ENCODE measurements around the gene ADAMTS2.

Gene ADAMTS2

DNA sequence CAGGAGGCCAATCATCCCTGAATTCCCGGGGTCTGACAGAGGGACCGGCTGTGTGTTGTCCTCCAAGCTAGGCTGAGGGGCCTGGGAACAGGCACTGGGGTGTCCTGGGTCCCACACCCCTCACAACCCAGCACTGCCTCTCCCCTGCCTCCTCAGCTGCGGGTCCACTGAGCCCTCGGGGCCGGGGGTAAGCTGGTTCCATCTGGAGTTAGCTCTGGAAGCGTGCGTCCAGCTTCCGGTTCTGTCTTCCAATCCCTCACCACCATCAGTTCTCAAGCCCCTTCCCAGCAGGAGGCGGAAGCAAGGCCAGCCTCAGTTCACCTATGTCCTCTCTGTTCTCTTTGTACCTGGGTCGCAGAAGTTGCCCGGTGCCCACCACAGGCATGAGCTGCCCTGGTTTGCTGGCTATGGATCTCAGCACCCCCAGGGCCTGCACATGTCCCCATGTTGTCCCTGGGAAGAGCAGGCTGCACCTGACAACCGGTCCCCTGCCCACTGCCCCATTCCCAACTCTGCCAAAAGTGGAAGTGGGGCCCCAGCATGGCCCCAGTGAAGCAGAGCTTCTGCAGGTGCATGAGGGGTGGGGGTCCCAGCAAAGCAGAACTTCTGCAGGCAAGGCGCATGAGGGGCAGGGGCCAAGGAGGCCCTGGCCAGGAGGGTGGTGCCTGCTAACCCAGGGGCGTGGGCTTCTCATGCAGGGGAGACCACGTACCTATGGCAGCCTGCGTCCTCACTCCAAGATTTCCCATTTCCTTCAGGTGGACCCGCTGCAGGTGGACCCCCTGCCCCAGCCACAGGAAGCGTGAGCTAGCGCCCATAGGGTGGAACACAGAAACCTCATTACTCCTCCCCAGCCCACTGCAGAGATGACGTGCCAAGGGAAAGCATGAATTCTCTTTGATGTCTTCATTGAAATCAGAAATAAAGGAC lies 173.2 kb downstream of the ADAMTS2 start:
- Mint-ChIP-seq H3K9me3 (peaks cover 5% of the 10 kb centered on the region), H3K4me3 (no peak overlapping the region), H3K27ac (no peak overlapping the region), H3K27me3 (ENCODE audit: low read depth) (no peaks in the 10 kb centered on the region), H3K36me3 (ENCODE audit: low read depth) (no peaks in the 10 kb centered on the region), H3K4me1 (ENCODE audit: low read depth) (peaks cover 3% of the 10 kb centered on the region)

DNA sequence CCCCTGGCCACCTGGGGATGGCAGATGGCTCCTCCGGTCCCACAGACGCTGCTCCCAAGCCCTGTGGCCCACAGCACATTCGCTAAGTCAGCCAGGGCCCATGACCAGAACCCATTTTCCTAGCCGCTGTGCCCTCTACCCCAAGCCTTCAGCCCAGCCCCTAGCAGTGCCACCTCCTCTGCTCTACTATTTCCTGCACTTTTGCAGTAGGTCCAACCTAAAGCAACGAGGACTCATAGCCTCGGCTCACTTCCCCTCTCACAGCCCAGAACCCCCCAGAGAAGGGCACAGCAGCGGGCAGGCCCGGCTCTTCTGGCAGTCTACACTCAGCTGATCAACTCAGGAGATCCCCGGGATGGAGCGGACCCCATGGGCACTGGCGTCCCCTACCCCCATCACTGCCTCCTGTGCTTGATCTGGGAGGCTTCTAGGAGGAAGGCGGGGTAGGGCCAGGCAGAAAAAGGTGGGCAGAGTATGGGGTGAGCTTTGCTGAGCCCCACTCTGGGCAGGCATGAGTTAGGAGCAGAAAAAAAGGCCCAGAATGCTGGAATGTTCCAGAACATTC lies 173.9 kb downstream of the ADAMTS2 start:
- no peaks in the 10 kb centered on the region for H3K36me3 Mint-ChIP-seq (ENCODE audit: low read depth)
- no peak overlapping the region for H3K4me3 Mint-ChIP-seq
- peaks cover 5% of the 10 kb centered on the region for H3K9me3 Mint-ChIP-seq
- peaks cover 3% of the 10 kb centered on the region for H3K4me1 Mint-ChIP-seq (ENCODE audit: low read depth)
- H3K27me3 Mint-ChIP-seq (ENCODE audit: low read depth) = no peaks in the 10 kb centered on the region
- H3K27ac Mint-ChIP-seq = no peak overlapping the region

DNA sequence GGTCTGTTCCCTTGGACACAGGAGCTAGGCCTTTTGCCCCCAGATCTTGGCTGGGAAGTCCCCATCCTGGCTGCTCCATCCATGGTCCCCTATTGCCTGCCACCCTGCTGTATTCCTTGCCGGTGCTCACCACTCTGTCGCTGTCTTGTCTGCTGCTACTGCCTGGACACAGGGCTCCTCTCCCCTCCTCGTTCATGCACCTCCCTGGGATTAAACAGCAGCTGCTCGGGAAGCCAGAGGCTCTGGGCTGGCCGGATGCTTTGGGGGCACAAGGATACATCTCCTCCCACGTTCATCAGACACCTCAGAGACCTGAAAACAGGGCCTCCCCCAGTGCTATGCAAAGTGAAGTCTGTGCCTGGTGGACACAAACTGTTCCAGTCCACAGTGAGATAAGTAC lies 174.7 kb downstream of the ADAMTS2 start:
- Mint-ChIP-seq H3K27ac (no peak overlapping the region), H3K4me3 (no peak overlapping the region), H3K4me1 (ENCODE audit: low read depth) (peaks cover 3% of the 10 kb centered on the region), H3K9me3 (peaks cover 5% of the 10 kb centered on the region), H3K36me3 (ENCODE audit: low read depth) (no peaks in the 10 kb centered on the region), H3K27me3 (ENCODE audit: low read depth) (no peaks in the 10 kb centered on the region)

DNA sequence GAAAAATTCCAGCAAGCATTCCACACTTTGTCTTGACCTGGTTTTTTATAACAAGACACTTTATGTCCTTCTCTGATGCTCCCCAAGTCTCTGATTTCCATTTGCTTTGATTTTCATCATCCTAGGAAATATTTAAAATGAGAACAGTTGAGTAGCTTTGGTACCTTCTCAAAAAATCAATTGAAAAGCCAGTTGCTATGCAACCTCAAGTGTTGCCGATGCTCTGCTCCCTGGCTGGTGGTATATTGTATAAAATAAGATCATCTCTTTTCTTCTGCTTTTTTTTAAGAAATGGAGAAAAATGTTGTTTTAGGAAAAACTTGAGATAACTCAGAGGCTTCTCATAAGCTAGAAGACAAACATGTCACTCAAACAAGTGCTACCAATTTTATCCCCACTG lies 175.4 kb downstream of the ADAMTS2 start:
- Mint-ChIP-seq H3K4me1 (ENCODE audit: low read depth) (peaks cover 3% of the 10 kb centered on the region), H3K27me3 (ENCODE audit: low read depth) (no peaks in the 10 kb centered on the region), H3K27ac (no peak overlapping the region), H3K36me3 (ENCODE audit: low read depth) (no peaks in the 10 kb centered on the region), H3K4me3 (no peak overlapping the region), H3K9me3 (peaks cover 5% of the 10 kb centered on the region)

DNA sequence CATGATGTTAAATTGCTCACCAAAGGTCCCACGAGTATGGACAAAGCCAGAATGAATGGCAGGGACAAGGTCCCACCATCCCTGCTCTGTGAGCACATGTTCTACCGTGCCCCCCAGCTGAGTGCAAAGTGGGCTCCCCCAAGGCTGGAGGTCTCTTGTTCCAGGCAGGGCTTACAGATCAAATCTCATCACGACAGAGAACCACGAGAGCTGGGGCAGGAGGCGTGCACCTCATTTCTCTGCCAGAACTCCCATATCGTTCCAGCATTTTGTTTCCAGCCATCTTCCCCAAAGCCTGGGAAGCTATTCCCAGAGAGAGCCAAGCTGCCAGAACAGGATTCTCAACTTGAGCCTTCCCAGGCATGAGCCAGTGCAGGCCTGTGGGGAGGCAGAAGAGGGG lies 176.6 kb downstream of the ADAMTS2 start:
- no peak overlapping the region for H3K27ac Mint-ChIP-seq
- H3K27me3 Mint-ChIP-seq (ENCODE audit: low read depth) = no peaks in the 10 kb centered on the region
- no peak overlapping the region for H3K4me3 Mint-ChIP-seq
- H3K4me1 Mint-ChIP-seq (ENCODE audit: low read depth) = peaks cover 3% of the 10 kb centered on the region
- H3K36me3 Mint-ChIP-seq (ENCODE audit: low read depth) = no peaks in the 10 kb centered on the region
- H3K9me3 Mint-ChIP-seq = peaks cover 5% of the 10 kb centered on the region

GRCh38 chr5:179167871-179168451 lies 177.3 kb downstream of the ADAMTS2 start:
- H3K27ac Mint-ChIP-seq = no peak overlapping the region
- peaks cover 3% of the 10 kb centered on the region for H3K4me1 Mint-ChIP-seq (ENCODE audit: low read depth)
- peaks cover 5% of the 10 kb centered on the region for H3K9me3 Mint-ChIP-seq
- no peaks in the 10 kb centered on the region for H3K36me3 Mint-ChIP-seq (ENCODE audit: low read depth)
- no peak overlapping the region for H3K4me3 Mint-ChIP-seq
- no peaks in the 10 kb centered on the region for H3K27me3 Mint-ChIP-seq (ENCODE audit: low read depth)

- Mint-ChIP-seq H3K27ac (no peak overlapping the region), H3K4me3 (no peak overlapping the region), H3K4me1 (ENCODE audit: low read depth) (peaks cover 3% of the 10 kb centered on the region), H3K9me3 (peaks cover 5% of the 10 kb centered on the region), H3K36me3 (ENCODE audit: low read depth) (no peaks in the 10 kb centered on the region), H3K27me3 (ENCODE audit: low read depth) (no peaks in the 10 kb centered on the region)
Measured at GRCh38 chr5:179166886-179167841, 178.1 kb downstream of the ADAMTS2 start.

DNA sequence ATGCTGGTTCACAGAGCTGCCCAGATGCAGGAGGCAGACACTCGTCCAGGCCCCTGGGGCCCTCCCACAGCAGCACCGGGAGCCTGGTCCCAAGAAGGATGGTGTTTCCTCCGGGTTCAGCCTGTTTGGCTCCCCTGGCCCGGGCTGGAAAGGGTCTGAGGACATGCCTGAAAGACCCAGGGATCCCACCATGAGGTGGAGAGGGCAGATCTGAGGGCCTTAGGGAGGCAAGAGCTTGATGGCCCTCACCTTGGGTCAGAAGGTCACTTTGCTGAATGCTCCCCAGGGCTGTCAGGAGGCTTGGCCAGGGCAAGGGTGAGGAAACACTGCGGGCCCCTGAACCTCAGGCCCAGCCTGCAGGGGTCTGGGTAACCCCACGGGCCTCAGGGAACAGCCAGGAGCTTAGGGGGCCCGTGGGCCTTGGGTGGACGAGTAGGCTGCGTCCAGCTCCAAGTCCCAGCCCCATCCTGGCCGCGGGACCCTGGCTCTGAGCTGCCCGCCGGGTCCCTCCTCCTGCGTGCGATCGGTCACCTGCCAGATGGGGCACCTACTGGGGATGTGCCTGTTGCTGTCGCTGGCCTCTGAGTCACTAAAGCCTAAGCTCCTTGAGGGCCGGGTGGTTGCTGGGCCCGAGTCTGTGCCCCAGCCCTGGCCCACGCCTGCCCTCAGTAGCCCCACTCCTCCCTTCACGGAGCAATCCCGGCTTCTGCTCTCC lies 178.9 kb downstream of the ADAMTS2 start:
- Mint-ChIP-seq H3K27me3 (ENCODE audit: low read depth) (no peaks in the 10 kb centered on the region), H3K4me3 (no peak overlapping the region), H3K36me3 (ENCODE audit: low read depth) (no peaks in the 10 kb centered on the region), H3K9me3 (peaks cover 5% of the 10 kb centered on the region), H3K27ac (no peak overlapping the region), H3K4me1 (ENCODE audit: low read depth) (peaks cover 3% of the 10 kb centered on the region)

DNA sequence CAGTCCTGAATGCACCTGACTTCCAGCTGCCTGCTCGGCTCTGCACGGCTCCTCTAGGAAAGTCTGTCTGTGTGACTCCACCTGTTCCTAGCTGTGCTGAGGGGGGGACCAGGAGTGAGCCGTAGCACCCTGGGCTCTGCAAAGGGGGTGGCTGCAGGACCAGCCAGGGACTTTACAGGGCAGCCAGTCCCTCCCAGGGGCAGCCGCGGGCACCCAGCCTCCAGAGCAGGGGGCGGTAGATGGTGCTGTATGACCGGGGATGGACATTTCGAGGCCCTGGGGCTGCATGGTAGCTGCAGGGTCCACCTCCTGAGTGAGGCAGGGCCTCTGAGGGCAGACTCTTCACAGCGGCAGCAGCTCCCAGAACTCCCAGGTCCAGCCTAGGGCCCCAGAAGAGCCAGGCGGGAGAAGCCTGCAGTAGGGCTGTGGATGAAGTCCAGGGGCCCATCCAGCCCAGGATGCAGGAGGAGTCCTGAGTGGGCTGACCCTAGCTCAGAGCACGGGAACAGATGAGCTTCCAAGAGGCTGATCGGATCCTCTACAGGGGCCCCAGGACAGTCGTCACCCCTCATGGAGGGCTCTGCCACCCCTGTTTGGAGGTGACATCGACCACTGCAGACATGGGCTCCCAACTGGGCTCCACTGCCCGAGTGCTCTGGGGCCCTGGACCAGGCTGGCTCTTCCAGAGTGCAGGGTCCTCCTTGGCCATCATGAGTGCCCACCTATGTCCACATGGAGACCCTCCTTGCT lies 179.7 kb downstream of the ADAMTS2 start:
- no peaks in the 10 kb centered on the region for H3K27me3 Mint-ChIP-seq (ENCODE audit: low read depth)
- H3K36me3 Mint-ChIP-seq (ENCODE audit: low read depth) = no peaks in the 10 kb centered on the region
- no peak overlapping the region for H3K27ac Mint-ChIP-seq
- H3K9me3 Mint-ChIP-seq = peaks cover 12% of the 10 kb centered on the region
- H3K4me3 Mint-ChIP-seq = no peak overlapping the region
- H3K4me1 Mint-ChIP-seq (ENCODE audit: low read depth) = peaks cover 3% of the 10 kb centered on the region

DNA sequence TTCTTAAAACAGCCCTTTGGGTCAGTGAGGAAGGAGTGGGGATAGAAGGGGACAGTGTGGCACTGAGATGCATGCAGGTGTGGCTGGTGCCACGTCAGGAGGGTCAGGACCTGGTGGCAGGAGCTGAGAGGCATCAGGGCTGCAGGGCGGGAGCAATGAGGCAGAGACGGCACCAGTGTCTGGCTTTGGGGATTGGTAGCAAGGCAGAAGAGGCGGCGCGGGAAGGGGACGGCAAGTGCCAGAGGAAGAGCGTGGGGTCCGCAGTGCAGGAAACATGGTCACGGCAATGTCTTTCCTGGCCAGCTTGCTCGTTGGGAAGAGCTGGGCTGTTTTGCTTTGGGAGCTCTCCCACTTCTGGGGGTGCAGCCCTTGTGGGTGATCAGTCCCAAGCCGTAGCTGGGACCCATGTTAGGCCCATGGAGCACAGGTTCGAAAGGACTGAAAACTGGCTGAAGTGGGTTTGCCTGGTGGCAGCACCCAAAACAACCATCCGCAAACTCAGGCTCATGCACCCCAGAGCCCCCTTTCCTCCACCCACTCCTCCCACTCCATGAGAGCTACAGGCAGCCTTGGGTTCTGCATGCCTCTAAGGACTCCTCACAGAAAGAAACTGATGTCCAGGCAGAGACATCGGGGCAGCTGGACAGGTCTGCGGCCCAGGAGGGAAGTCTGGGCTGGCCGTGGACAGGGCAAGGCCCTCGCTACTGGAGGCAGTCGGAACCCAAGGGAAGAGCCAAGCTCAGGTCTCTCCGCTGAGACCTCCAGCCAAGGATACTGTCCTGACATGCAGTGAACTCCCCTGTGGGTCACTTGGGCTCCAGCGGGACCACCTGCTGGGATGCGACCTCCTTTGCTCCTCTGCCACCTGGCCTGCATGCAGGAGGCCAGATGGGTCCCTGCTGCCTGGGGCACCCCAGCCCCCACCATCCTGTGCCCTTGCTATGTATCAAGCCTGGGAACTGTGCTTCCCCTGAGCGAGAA lies 180.6 kb downstream of the ADAMTS2 start:
- Mint-ChIP-seq H3K4me3 (no peak overlapping the region), H3K27ac (no peak overlapping the region), H3K9me3 (peaks cover 11% of the 10 kb centered on the region), H3K27me3 (ENCODE audit: low read depth) (no peaks in the 10 kb centered on the region), H3K36me3 (ENCODE audit: low read depth) (no peaks in the 10 kb centered on the region), H3K4me1 (ENCODE audit: low read depth) (peaks cover 3% of the 10 kb centered on the region)

DNA sequence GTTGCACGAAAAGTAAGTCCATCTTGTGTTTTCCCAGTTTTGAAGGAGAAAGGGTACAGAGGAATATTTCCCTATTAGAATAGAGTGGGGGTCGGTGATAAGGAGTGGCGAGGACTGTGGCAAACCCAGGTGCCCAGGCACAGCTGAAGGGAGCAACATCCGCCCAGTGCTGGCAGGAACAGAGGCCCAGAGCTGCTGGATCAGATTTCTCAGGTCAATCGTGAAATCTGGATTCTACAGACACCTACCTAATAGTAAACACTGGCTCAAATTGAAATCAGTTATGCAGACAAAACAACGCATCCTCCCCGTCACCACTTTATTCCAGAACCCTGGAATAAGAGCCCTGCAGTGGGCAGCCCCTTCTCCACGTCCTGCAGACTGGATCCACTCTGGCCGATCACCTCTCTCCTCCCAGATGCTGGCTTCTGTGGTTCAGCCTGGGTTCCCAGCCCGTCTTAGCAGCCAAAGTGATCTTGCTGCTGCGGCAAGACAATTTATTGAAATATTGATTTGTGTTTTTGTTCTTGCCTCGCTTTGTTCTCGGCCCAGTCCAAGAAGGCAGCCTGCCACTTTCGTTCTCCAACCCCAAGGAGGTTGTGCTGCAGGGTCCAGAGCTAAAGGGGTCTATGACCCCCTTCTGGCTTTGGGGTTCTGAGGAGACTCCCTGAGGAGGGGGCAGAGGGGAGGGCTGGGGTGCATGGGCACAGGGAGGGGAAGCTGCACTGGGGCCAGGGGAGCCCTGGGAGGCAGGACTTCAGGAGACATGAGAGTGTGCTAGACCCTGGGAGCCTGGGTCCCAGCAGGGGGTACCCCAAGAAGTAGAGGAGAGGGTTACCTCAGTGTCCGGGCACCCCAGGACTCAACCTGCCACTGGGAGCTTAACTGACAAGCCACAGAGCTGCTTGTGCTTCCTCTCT lies 181.8 kb downstream of the ADAMTS2 start:
- Mint-ChIP-seq H3K4me1 (ENCODE audit: low read depth) (peaks cover 3% of the 10 kb centered on the region), H3K9me3 (peaks cover 9% of the 10 kb centered on the region), H3K27ac (no peak overlapping the region), H3K36me3 (ENCODE audit: low read depth) (no peaks in the 10 kb centered on the region), H3K4me3 (no peak overlapping the region), H3K27me3 (ENCODE audit: low read depth) (no peaks in the 10 kb centered on the region)
